Left ventricle myocardium inferior (tissue), 1 donor: ENCODE results near the gene MAML2. TPM values are rescaled to one million over a fixed set of nuclear protein-coding genes. Genes with fewer than 3 reads are reported as not detected.
A peak's percentile ranks its signal among the peaks of the same experiment; 100 is the strongest.

ENCODE experiments used
- DNase-seq: peaks from one replicate; pipeline ENCODE4 v3.0.0-alpha.2; 2020
- H3K27ac ChIP-seq: fragments of 200-600 bp; replicated peaks from 2 replicates; pipeline ENCODE4 v1.8.0; 2021
- H3K27me3 ChIP-seq: fragments of 200-600 bp; 2 replicates; pipeline ENCODE4 v1.8.0; 2021; ENCODE audit warnings: low read depth
- H3K36me3 ChIP-seq: fragments of 200-600 bp; 2 replicates; pipeline ENCODE4 v1.8.0; 2021
- H3K4me1 ChIP-seq: fragments of 200-600 bp; 2 replicates; pipeline ENCODE4 v1.8.0; 2021
- H3K4me3 ChIP-seq: fragments of 200-600 bp; 2 replicates; pipeline ENCODE4 v1.8.0; 2021; ENCODE audit warnings: mild to moderate bottlenecking, moderate library complexity
- H3K9me3 ChIP-seq: fragments of 200-600 bp; replicated peaks from 2 replicates; pipeline ENCODE4 v1.8.0; 2021
- CTCF ChIP-seq: fragments of 200-600 bp; IDR thresholded peaks from 2 replicates; pipeline ENCODE4 v1.8.0; 2021; ENCODE audit warnings: antibody characterized with exemption, mild to moderate bottlenecking, borderline replicate concordance
- intact Hi-C: fragments of 100-400 bp; cut with micrococcal nuclease; formaldehyde crosslinking; loops from one replicate; pipeline ENCODE4 v1.11.0; 2022
- long read RNA-seq: library from polyadenylated mRNA; unstranded; transcript quantifications from one replicate; pipeline ENCODE4 v2.0.0, GENCODE V29; 2021
- total RNA-seq: library from RNA; stranded (reverse); fragmentation: NEBNext Ultra II Directional; extraction: Animal tissue kit (Norgen Biotek cat#: 25700); gene quantifications from one replicate; pipeline ENCODE4 v1.2.1, GENCODE V29; 2021
- donor health status: DM: no; HTN: yes; CAD: no; lungs with severe emphysema.

The MAML2 gene
- 4.5 TPM for total RNA-seq
- long read RNA-seq, partial matches to known transcripts = 1 of 2 reads
- long read RNA-seq, other reads (novel, unspliced or antisense) = 1 of 2 reads

- peak; percentile 99 for TF ChIP-seq CTCF
- Histone ChIP-seq H3K4me1 (peaks cover 48% of the 10 kb centered on the region), H3K36me3 (no peaks in the 10 kb centered on the region), H3K9me3 (no peaks in the 10 kb centered on the region), H3K27me3 (no peaks in the 10 kb centered on the region), H3K27ac (peak within 1 kb of the TSS; percentile 82), H3K4me3 (peak within 1 kb of the TSS; percentile 76)
- DNase-seq = peak; percentile 92
- intact Hi-C loops = loop anchor here (2.0 kb wide), 1 partner anchor 288 kb away; no protein-coding TSS in a partner anchor
Measured at GRCh38 chr11:96342961-96343711, at the start of gene MAML2. Gene MAML2, minus strand, starts transcription at chr11:96343195. Its CDS starts 1,300 bp downstream, at chr11:96341895.

GRCh38 chr11:96391698-96392307 lies 48.8 kb upstream of the MAML2 start:
- H3K36me3 ChIP-seq = no peaks in the 10 kb centered on the region
- H3K4me3 ChIP-seq = no peak overlapping the region
- H3K4me1 ChIP-seq = peaks cover 37% of the 10 kb centered on the region
- no peaks in the 10 kb centered on the region for H3K27me3 ChIP-seq
- TF ChIP-seq CTCF = no peak
- intact Hi-C loops = loop anchor here (10.0 kb wide), 1 partner anchor 557 kb away; no protein-coding TSS in a partner anchor
- H3K27ac ChIP-seq = no peak overlapping the region
- H3K9me3 ChIP-seq = no peaks in the 10 kb centered on the region
- DNase-seq = no peak

- Histone ChIP-seq H3K27me3 (no peaks in the 10 kb centered on the region), H3K36me3 (no peaks in the 10 kb centered on the region), H3K9me3 (no peaks in the 10 kb centered on the region), H3K4me3 (peak overlapping the region; percentile 94), H3K4me1 (peaks cover 37% of the 10 kb centered on the region), H3K27ac (peak overlapping the region; percentile 94)
- intact Hi-C loops = loop anchor here (10.0 kb wide), 1 partner anchor 556 kb away; no protein-coding TSS in a partner anchor
- TF ChIP-seq CTCF = no peak
- no peak for DNase-seq
Measured at GRCh38 chr11:96390488-96390792, 47.4 kb upstream of the MAML2 start.

DNA sequence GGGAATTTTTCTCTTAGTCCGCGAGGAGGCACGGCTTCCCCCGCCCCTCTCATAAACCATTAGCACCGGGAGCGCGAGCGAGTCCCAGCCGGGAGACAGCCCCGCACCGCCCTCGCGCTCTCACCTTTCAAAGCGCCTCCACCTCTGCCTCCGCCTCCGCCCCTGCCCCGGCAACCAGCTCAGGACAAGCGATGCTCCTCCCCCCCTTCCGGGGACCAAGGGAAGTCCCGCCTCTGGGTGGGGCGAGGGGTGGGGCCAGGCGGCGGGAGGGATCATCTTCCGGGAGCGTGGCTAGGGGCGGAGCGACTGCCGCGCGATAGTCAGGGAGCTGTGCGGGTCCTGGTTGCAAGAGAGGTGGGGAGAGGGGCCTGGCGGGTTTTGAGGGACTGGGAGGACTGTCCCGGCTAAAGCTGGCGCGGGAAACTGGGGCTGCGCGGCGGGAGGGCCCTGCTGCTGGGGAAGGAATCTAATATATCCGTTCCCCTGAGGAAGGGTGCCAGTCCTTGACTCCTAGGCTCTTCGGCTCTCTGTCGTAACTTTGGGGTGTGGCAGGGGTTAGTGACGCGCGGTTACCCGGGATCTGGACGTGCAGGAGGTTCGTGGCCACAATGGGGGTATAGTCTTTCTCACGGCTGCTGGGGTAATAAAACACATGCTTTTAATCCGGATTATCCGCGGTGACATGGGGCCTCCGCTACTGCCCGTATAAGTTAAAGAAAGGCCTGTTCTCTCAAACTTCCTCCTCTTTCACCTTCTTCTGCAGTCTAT lies 46.9 kb upstream of the MAML2 start, which contains the start of the genes CCDC82 and JRKL:
Gene CCDC82 (minus strand): TSS at position 193 of the 768 bp plus-strand sequence. CDS start 5,165 bp downstream, outside the sequence.
Gene JRKL (plus strand): TSS at position 294 of the 768 bp plus-strand sequence. CDS start 637 bp downstream, outside the sequence.
- Histone ChIP-seq H3K27me3 (no peaks in the 10 kb centered on the region), H3K36me3 (peaks cover 4% of the 10 kb centered on the region), H3K9me3 (no peaks in the 10 kb centered on the region), H3K27ac (peak within 1 kb of the TSS; percentile 94), H3K4me3 (peak within 1 kb of the TSS; percentile 94), H3K4me1 (peaks cover 37% of the 10 kb centered on the region)
- no peak for TF ChIP-seq CTCF
- DNase-seq = peak; percentile 97
- intact Hi-C loops = loop anchor here (10.0 kb wide), 1 partner anchor 555 kb away; no protein-coding TSS in a partner anchor
